Cardiac muscle cell (in vitro differentiated cells and primary cell): ENCODE measurements around the gene YAP1. TPM values are rescaled to one million over a fixed set of nuclear protein-coding genes. Genes with fewer than 3 reads are reported as not detected.

Experiments
- DNase-seq, 2 donors: peaks; one replicate each; pipeline versions ENCODE4 v3.0.0 to v3.0.0-alpha.2; 2010 to 2017; ENCODE audit warnings: low read depth in 1 of 2, low spot score in 1 of 2
- H3K27ac ChIP-seq: fragments of 200-600 bp; sonication (generic); 2 replicates; pipeline ENCODE4 v1.5.1; 2016
- H3K27me3 ChIP-seq: fragments of 200-600 bp; sonication (generic); 2 replicates; pipeline ENCODE4 v1.6.0; 2016; ENCODE audit warnings: control low read depth
- H3K36me3 ChIP-seq: fragments of 200-600 bp; sonication (generic); 2 replicates; pipeline ENCODE4 v1.5.1; 2016; ENCODE audit warnings: control low read depth
- H3K4me1 ChIP-seq: fragments of 200-600 bp; sonication (generic); 2 replicates; pipeline ENCODE4 v1.8.1; 2017; ENCODE audit warnings: low read depth, mild to moderate bottlenecking, mixed run types
- H3K4me3 ChIP-seq: fragments of 200-600 bp; sonication (generic); 2 replicates; pipeline ENCODE4 v1.5.1; 2016; ENCODE audit warnings: mild to moderate bottlenecking
- H3K9me3 ChIP-seq: fragments of 200-600 bp; sonication (generic); 2 replicates; pipeline ENCODE4 v1.5.1; 2017; ENCODE audit warnings: low read depth, mild to moderate bottlenecking, control low read depth
- CTCF ChIP-seq: IDR thresholded peaks from 2 replicates; pipeline ENCODE4 v1.5.1; 2012; ENCODE audit warnings: low read depth, mild to moderate bottlenecking, low read length
- polyA plus RNA-seq: library from polyadenylated mRNA; unstranded; fragments of >200 nt; fragmentation: Nextera tagmentation; extraction: Ambion mirVana; gene quantifications from 2 replicates; pipeline ENCODE4 v1.2.1, GENCODE V29; 2016
- total RNA-seq: library from RNA; depleted of rRNA; stranded (reverse); fragments of >200 nt; gene quantifications from 2 replicates; pipeline ENCODE4 v1.2.3, GENCODE V29; 2016

The YAP1 gene
- total and polyA plus RNA-seq, 2 experiments from 2014 or later: 40.8 to 277 TPM

- peaks cover 38% of the 10 kb centered on the region for H3K36me3 ChIP-seq
- no peak for TF ChIP-seq CTCF
- H3K27ac ChIP-seq: peak overlapping the region; percentile 72
- no peaks in the 10 kb centered on the region for H3K9me3 ChIP-seq
- peaks cover 29% of the 10 kb centered on the region for H3K4me1 ChIP-seq
- peak in 1 of 2 donors; percentile 92 for DNase-seq
- no peaks in the 10 kb centered on the region for H3K27me3 ChIP-seq
- no peak overlapping the region for H3K4me3 ChIP-seq
These were observed 115.7 kb downstream of the YAP1 start for GRCh38 chr11:102225689-102226568.

GRCh38 chr11:102226702-102227490 is 116.6 kb downstream of the YAP1 start:
- Histone ChIP-seq H3K27ac (peak overlapping the region; percentile 72), H3K27me3 (no peaks in the 10 kb centered on the region), H3K36me3 (peaks cover 38% of the 10 kb centered on the region), H3K9me3 (no peaks in the 10 kb centered on the region), H3K4me1 (peaks cover 29% of the 10 kb centered on the region), H3K4me3 (no peak overlapping the region)
- DNase-seq: peak in 1 of 2 donors; percentile 86
- TF ChIP-seq CTCF: no peak

GRCh38 chr11:102229510-102230123 is 119.4 kb downstream of the YAP1 start:
- TF ChIP-seq CTCF: no peak
- DNase-seq: no peak
- H3K36me3 ChIP-seq: peaks cover 32% of the 10 kb centered on the region
- H3K4me1 ChIP-seq: peaks cover 19% of the 10 kb centered on the region
- no peak overlapping the region for H3K4me3 ChIP-seq
- H3K27ac ChIP-seq: peak overlapping the region; percentile 78
- no peaks in the 10 kb centered on the region for H3K9me3 ChIP-seq
- no peaks in the 10 kb centered on the region for H3K27me3 ChIP-seq

GRCh38 chr11:102230186-102230585 is 119.9 kb downstream of the YAP1 start:
- peak overlapping the region; percentile 78 for H3K27ac ChIP-seq
- H3K36me3 ChIP-seq: peaks cover 27% of the 10 kb centered on the region
- H3K9me3 ChIP-seq: no peaks in the 10 kb centered on the region
- no peak overlapping the region for H3K4me3 ChIP-seq
- peaks cover 19% of the 10 kb centered on the region for H3K4me1 ChIP-seq
- H3K27me3 ChIP-seq: no peaks in the 10 kb centered on the region
- no peak for DNase-seq
- no peak for TF ChIP-seq CTCF

GRCh38 chr11:102230911-102231310 is 120.7 kb downstream of the YAP1 start:
- no peak for DNase-seq
- no peak overlapping the region for H3K4me3 ChIP-seq
- no peak overlapping the region for H3K27ac ChIP-seq
- H3K4me1 ChIP-seq: peaks cover 19% of the 10 kb centered on the region
- H3K27me3 ChIP-seq: no peaks in the 10 kb centered on the region
- peaks cover 26% of the 10 kb centered on the region for H3K36me3 ChIP-seq
- no peak for TF ChIP-seq CTCF
- no peaks in the 10 kb centered on the region for H3K9me3 ChIP-seq
